Erythroblast (primary cell): ENCODE measurements around the gene MAU2.

ENCODE experiments used
- GATA1 ChIP-seq: IDR thresholded peaks from 2 replicates; pipeline ENCODE4 v1.6.1; 2011; ENCODE audit warnings: low read depth, mild to moderate bottlenecking, control low read depth, low read length, moderate library complexity
- POLR2A ChIP-seq: IDR thresholded peaks from 2 replicates; pipeline ENCODE4 v1.6.1; 2011; ENCODE audit warnings: mild to moderate bottlenecking, low read length

GRCh38 chr19:19300613-19301012 lies 20.0 kb upstream of the MAU2 start:
- TF ChIP-seq POLR2A (no peak), GATA1 (no peak)
